GM12878 (cell line): Measurements from ENCODE around the gene SLC35F3. TPM values are rescaled to one million over a fixed set of nuclear protein-coding genes. Genes with fewer than 3 reads are reported as not detected.

ENCODE experiments used
- ATAC-seq: fragments of 200-7000 bp; cut with Tn5 transposase; 3 replicates; pipeline ENCODE4 v1.9.1; 2020; ENCODE audit warnings: mild to moderate bottlenecking, moderate library complexity
- BruUV-seq: library from RNA; stranded (reverse); fragments of 400-500 nt; replicated peaks from 2 replicates; lab custom pipeline; 2021; lab: Mats Ljungman, UMichigan
- CTCF ChIA-PET: fragments of 300-600 bp; sonication (Branson Sonifier 250); formaldehyde crosslinking; extraction: SDS; loops from one replicate; lab custom pipeline; 2021; ENCODE audit warnings: inconsistent platforms; lab: Yijun Ruan, JAX
- POLR2A ChIA-PET: fragments of 350-600 bp; formaldehyde crosslinking; extraction: SDS; loops from one replicate; lab custom pipeline; 2021; ENCODE audit warnings: inconsistent platforms; lab: Charles Lee
- RAD21 ChIA-PET: fragments of 300-600 bp; sonication (Branson Sonifier 250); formaldehyde crosslinking; loops from one replicate; lab custom pipeline; 2023; ENCODE audit warnings: antibody characterized with exemption; ENCODE audit not compliant: unreplicated experiment; lab: Charles Lee
- SMC1A ChIA-PET: fragments of 300-600 bp; sonication (Branson Sonifier 250); formaldehyde crosslinking; loops from one replicate; lab custom pipeline; 2023; ENCODE audit not compliant: unreplicated experiment, uncharacterized antibody; lab: Charles Lee
- DNase-seq: peaks from one replicate; pipeline ENCODE4 v3.0.0-alpha.2; 2011; ENCODE audit warnings: low read depth, low spot score
- FAIRE-seq: peaks from 3 replicates; lab custom pipeline; 2011; peaks lifted over from hg19 to GRCh38; lab: Jason Lieb, UNC
- H2AFZ ChIP-seq: 2 replicates; pipeline ENCODE4 v1.6.0; 2011; ENCODE audit warnings: low read depth, low read length, control low read depth; ENCODE audit not compliant: control insufficient read depth
- H3K27ac ChIP-seq: 2 replicates; pipeline ENCODE4 v1.5.1; 2011; ENCODE audit warnings: control low read depth; ENCODE audit not compliant: control insufficient read depth, insufficient read depth
- H3K27me3 ChIP-seq, 2 experiments: replicated peaks in 1 of 2; 2 replicates each; pipeline versions ENCODE4 v1.6.0 to v1.6.1; 2011; ENCODE audit warnings: low read length in 1 of 2; ENCODE audit not compliant: control insufficient read depth in 2 of 2, insufficient read depth in 2 of 2
- H3K36me3 ChIP-seq, 2 experiments: 2 replicates each; pipeline ENCODE4 v1.5.1; 2011; ENCODE audit warnings: low read length in 1 of 2; ENCODE audit not compliant: control insufficient read depth in 2 of 2, insufficient read depth in 2 of 2
- H3K4me1 ChIP-seq: 2 replicates; pipeline ENCODE4 v1.6.1; 2011; ENCODE audit warnings: mild to moderate bottlenecking, low read length, moderate library complexity, mixed read lengths; ENCODE audit not compliant: control insufficient read depth, insufficient read depth
- H3K4me2 ChIP-seq: 2 replicates; pipeline ENCODE4 v1.6.0; 2011; ENCODE audit warnings: control low read depth; ENCODE audit not compliant: control insufficient read depth, insufficient read depth
- H3K4me3 ChIP-seq: fragments of 200-600 bp; sonication (generic); 2 replicates; pipeline ENCODE4 v1.5.1; 2016
- H3K79me2 ChIP-seq: 2 replicates; pipeline ENCODE4 v1.6.0; 2011; ENCODE audit warnings: low read length; ENCODE audit not compliant: control insufficient read depth, insufficient read depth
- H3K9ac ChIP-seq: 2 replicates; pipeline ENCODE4 v1.8.0; 2011; ENCODE audit warnings: low read length, control low read depth, mixed read lengths; ENCODE audit not compliant: control insufficient read depth, insufficient read depth
- H3K9me3 ChIP-seq: replicated peaks from 3 replicates; pipeline ENCODE4 v1.5.1; 2011; ENCODE audit warnings: mild to moderate bottlenecking, low read length; ENCODE audit not compliant: control insufficient read depth, insufficient read depth
- H4K20me1 ChIP-seq: 2 replicates; pipeline ENCODE4 v1.6.0; 2011; ENCODE audit not compliant: control insufficient read depth, insufficient read depth
- BCL11A ChIP-seq: IDR thresholded peaks from 2 replicates; pipeline ENCODE4 v1.6.1; 2011; ENCODE audit warnings: low read depth, low read length
- BHLHE40 ChIP-seq, 2 experiments: fragments of 450-650 bp in 1 of 2; IDR thresholded peaks; 2 replicates each; pipeline ENCODE4 v1.6.1; 2011 to 2017; ENCODE audit warnings: low read depth in 2 of 2, borderline replicate concordance in 1 of 2, improper control_type of control experiment in 1 of 2, low read length in 1 of 2, mild to moderate bottlenecking in 1 of 2
- CEBPB ChIP-seq, 2 experiments: fragments of 150-350 bp in 1 of 2; IDR thresholded peaks; 2 replicates each; pipeline ENCODE4 v1.6.1; 2012 to 2014; ENCODE audit warnings: low read depth in 2 of 2, low read length in 2 of 2, borderline replicate concordance in 1 of 2, inconsistent platforms in 1 of 2
- EP300 ChIP-seq, 2 experiments: fragments of 150-350 bp in 1 of 2; IDR thresholded peaks; 2 replicates each; pipeline ENCODE4 v1.6.1; 2011 to 2012; ENCODE audit warnings: low read depth in 2 of 2, low read length in 2 of 2, borderline replicate concordance in 1 of 2, improper control_type of control experiment in 1 of 2, inconsistent platforms in 1 of 2; ENCODE audit not compliant: control insufficient read depth in 1 of 2
- HCFC1 ChIP-seq: fragments of 150-350 bp; IDR thresholded peaks from 2 replicates; pipeline ENCODE4 v1.6.1; 2014; ENCODE audit warnings: low read length
- HDAC6 ChIP-seq: fragments of 200-600 bp; sonication (generic); IDR thresholded peaks from one replicate; pipeline ENCODE4 v1.8.0; 2017; ENCODE audit warnings: antibody characterized with exemption; ENCODE audit not compliant: unreplicated experiment
- HSF1 ChIP-seq: fragments of 150-350 bp; IDR thresholded peaks from 2 replicates; pipeline ENCODE4 v1.6.1; 2014; ENCODE audit warnings: mild to moderate bottlenecking, low read depth, low read length
- LARP7 ChIP-seq: fragments of 450-650 bp; IDR thresholded peaks from 2 replicates; pipeline ENCODE4 v1.6.1; 2017; ENCODE audit warnings: mild to moderate bottlenecking
- MEF2B ChIP-seq: fragments of 450-650 bp; IDR thresholded peaks from 2 replicates; pipeline ENCODE4 v1.6.1; 2018; ENCODE audit warnings: mild to moderate bottlenecking, moderate library complexity; ENCODE audit not compliant: partially characterized antibody, poor library complexity, severe bottlenecking
- MTA2 ChIP-seq: fragments of 450-650 bp; IDR thresholded peaks from 2 replicates; pipeline ENCODE4 v1.6.1; 2016; ENCODE audit warnings: low read depth, mild to moderate bottlenecking, moderate library complexity
- RELB ChIP-seq: fragments of 450-650 bp; IDR thresholded peaks from 2 replicates; pipeline ENCODE4 v1.6.1; 2017; ENCODE audit warnings: low read depth, mild to moderate bottlenecking, moderate library complexity
- SMARCA5 ChIP-seq: fragments of 450-650 bp; IDR thresholded peaks from 2 replicates; pipeline ENCODE4 v1.6.1; 2017; ENCODE audit warnings: mild to moderate bottlenecking
- SP1 ChIP-seq: IDR thresholded peaks from one replicate; pipeline ENCODE4 v1.6.1; 2011; ENCODE audit warnings: low read depth, low read length
- SUZ12 ChIP-seq: fragments of 200-600 bp; sonication (generic); IDR thresholded peaks from one replicate; pipeline ENCODE4 v1.6.1; 2018; ENCODE audit warnings: antibody characterized with exemption, mild to moderate bottlenecking; ENCODE audit not compliant: unreplicated experiment
- YBX1 ChIP-seq: fragments of 450-650 bp; IDR thresholded peaks from 2 replicates; pipeline ENCODE4 v1.6.1; 2016; ENCODE audit warnings: antibody characterized with exemption
- ZBTB40 ChIP-seq: fragments of 450-650 bp; IDR thresholded peaks from 2 replicates; pipeline ENCODE4 v1.6.1; 2016; ENCODE audit warnings: mild to moderate bottlenecking, moderate library complexity, borderline replicate concordance
- ZNF384 ChIP-seq: IDR thresholded peaks from 2 replicates; pipeline ENCODE4 v1.6.1; 2012; ENCODE audit warnings: low read depth, mild to moderate bottlenecking, low read length, improper control_type of control experiment, borderline replicate concordance
- WGBS: methylation state at CpG from one replicate; pipeline ENCODE4 v1.1.6; 2016; ENCODE audit warnings: low lambda C conversion rate; ENCODE audit not compliant: insufficient replicate concordance, insufficient coverage; ENCODE audit errors: missing lambda C conversion rate; 5-methylcytosine and 5-hydroxymethylcytosine counted together
- in situ Hi-C: fragments of 300-500 bp; cut with MboI; formaldehyde crosslinking; loops from 9 replicates; pipeline ENCODE4 v1.14.3; 2018; ENCODE audit warnings: mixed read lengths
- intact Hi-C: fragments of 100-400 bp; cut with micrococcal nuclease; formaldehyde crosslinking; loops from one replicate; pipeline ENCODE4 v1.14.2; 2022; ENCODE audit not compliant: unreplicated experiment
- polyA plus RNA-seq, 11 experiments: library from polyadenylated mRNA; depleted of rRNA in 4 of 11; unstranded in 6 of 11; stranded (reverse) in 5 of 11; fragments of >200 nt; fragmentation: Nextera tagmentation in 4 of 11; fragmentation: Illumina TruSeq in 1 of 11; extraction: Ambion mirVana in 4 of 11; extraction: Trizol in 1 of 11; gene quantifications; 1 replicate in 1 of 11; 2 replicates in 10 of 11; pipeline versions ENCODE4 v1.2.1 to v1.2.3, GENCODE V29; 2011 to 2016; ENCODE audit warnings: inconsistent platforms in 2 of 11, missing spikeins in 2 of 11, low read depth in 1 of 11
- total RNA-seq, 4 experiments: library from RNA; depleted of rRNA in 3 of 4; stranded (reverse); fragments of >200 nt in 3 of 4; fragmentation: Illumina TruSeq in 1 of 4; extraction: Trizol in 1 of 4; gene quantifications; 2 replicates each; pipeline versions ENCODE4 v1.2.1 to v1.2.3, GENCODE V29; 2013 to 2021

SLC35F3 gene
- total and polyA plus RNA-seq, 10 of the 15 experiments (the other 5 are each of a cell fraction or from before 2014, with no cell fraction given) = 1.0 to 8.6 (median 5.7) TPM

- Histone ChIP-seq H3K4me1 (no peaks in the 10 kb centered on the region), H3K27ac (no peak overlapping the region), H3K36me3 (no peaks in the 10 kb centered on the region)
- no TSS peak for BruUV-seq
- peak; percentile 8 for DNase-seq
- SMC1A ChIA-PET = no interaction called here
- ATAC-seq = peak; percentile 64
- TF ChIP-seq RELB = 0 out of 2 replicates have a peak, but pooled peaks have one; percentile 47
- TF ChIP-seq BCL11A = no peak
- no peak for TF ChIP-seq HSF1
- TF ChIP-seq ZBTB40 = peak; percentile 36; the same call in 1 of the 2 replicates
- no peak for TF ChIP-seq YBX1
- TF ChIP-seq BHLHE40 (IDR thresholded peaks at IDR 0.05; ENCODE audit: borderline replicate concordance in 1 of 2, low read depth in 2 of 2, low read length in 1 of 2) = peak; percentile 50 to 86; a peak in 2 of 4 replicates
- TF ChIP-seq EP300 (IDR thresholded peaks at IDR 0.05; ENCODE audit: borderline replicate concordance in 1 of 2, control insufficient read depth in 1 of 2, low read depth in 2 of 2, low read length in 2 of 2) = no peak
- TF ChIP-seq CEBPB (IDR thresholded peaks at IDR 0.05; ENCODE audit: borderline replicate concordance in 1 of 2, low read depth in 2 of 2, low read length in 2 of 2) = no peak
- TF ChIP-seq HDAC6 = no peak
- peak; percentile 58; the same call in 1 of the 2 replicates for TF ChIP-seq MTA2
- TF ChIP-seq SMARCA5 = no peak
- no peak for TF ChIP-seq HCFC1
- TF ChIP-seq LARP7 = no peak
- no peak for TF ChIP-seq SP1
- TF ChIP-seq SUZ12 = no peak
- no peak for TF ChIP-seq MEF2B
- TF ChIP-seq ZNF384 = no peak
- TF ChIP-seq, all 136 proteins: peak for 4
- POLR2A ChIA-PET = no interaction called here
- H4K20me1 ChIP-seq = no peaks in the 10 kb centered on the region
- intact Hi-C loops (no loop called here), in situ Hi-C loops (no loop called here)
- RAD21 ChIA-PET = no interaction called here
- FAIRE-seq = no peak
- H3K4me3 ChIP-seq = no peak overlapping the region
- H3K9ac ChIP-seq = no peak overlapping the region
- CTCF ChIA-PET = no interaction called here
- no peak overlapping the region for H3K4me2 ChIP-seq
- H3K27me3 ChIP-seq = no peaks in the 10 kb centered on the region; a peak in 1 of 4 replicates
- WGBS = 4% methylated on average over 3 of the region's 3 CpGs
- H2AFZ ChIP-seq = no peak overlapping the region
- no peaks in the 10 kb centered on the region for H3K79me2 ChIP-seq
- H3K9me3 ChIP-seq = no peaks in the 10 kb centered on the region
These were observed 41.1 kb downstream of the SLC35F3 start for GRCh38 chr1:233945573-233945972.
